Superior temporal gyrus (tissue), 1 donor: ENCODE results near the gene P2RX6.
"Not testable (repeated sequence)": the region's sequence is repeated elsewhere in the genome, so short reads cannot be mapped to it uniquely, and the experiment has no call there.

Experiments used
- DNase-seq: peaks from one replicate; pipeline ENCODE4 v3.0.0-alpha.2; 2016; ENCODE audit errors: extremely low spot score

The P2RX6 gene

DNA sequence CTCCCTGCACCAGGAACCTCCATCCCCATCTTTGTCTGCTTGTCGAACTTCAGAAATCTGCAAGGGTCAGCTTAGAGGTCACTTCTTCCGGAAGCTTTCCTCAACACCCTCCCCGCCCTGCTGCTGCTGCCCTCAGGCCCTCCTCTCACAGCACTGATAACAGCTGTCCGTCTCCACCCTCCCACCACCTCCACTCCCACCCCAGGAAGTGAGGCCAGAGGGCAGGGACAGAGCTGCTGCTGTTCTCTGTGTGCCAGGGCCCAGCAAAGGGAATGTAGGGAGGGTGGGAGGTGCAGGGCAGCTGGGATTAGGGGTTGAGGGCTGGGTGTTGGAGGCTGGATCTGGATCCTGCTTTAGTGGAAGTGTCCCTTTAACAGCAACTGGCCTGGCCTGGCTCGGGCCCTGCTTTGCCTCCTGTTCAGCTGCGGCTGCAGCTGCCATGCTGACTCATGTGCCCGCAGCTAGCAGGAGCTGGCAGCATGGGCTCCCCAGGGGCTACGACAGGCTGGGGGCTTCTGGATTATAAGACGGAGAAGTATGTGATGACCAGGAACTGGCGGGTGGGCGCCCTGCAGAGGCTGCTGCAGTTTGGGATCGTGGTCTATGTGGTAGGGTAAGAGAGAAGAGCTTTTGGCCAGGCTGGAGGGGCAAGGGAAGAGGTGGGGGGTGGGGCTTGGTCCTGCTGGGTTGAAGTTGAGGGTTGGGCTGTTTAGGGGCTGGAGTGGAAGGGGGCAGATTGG, at the start of gene P2RX6:
P2RX6 (plus strand) TSS at position 440 of the 740 bp plus-strand sequence; CDS start at position 450, 10 bp downstream.
- no peak for DNase-seq

DNA sequence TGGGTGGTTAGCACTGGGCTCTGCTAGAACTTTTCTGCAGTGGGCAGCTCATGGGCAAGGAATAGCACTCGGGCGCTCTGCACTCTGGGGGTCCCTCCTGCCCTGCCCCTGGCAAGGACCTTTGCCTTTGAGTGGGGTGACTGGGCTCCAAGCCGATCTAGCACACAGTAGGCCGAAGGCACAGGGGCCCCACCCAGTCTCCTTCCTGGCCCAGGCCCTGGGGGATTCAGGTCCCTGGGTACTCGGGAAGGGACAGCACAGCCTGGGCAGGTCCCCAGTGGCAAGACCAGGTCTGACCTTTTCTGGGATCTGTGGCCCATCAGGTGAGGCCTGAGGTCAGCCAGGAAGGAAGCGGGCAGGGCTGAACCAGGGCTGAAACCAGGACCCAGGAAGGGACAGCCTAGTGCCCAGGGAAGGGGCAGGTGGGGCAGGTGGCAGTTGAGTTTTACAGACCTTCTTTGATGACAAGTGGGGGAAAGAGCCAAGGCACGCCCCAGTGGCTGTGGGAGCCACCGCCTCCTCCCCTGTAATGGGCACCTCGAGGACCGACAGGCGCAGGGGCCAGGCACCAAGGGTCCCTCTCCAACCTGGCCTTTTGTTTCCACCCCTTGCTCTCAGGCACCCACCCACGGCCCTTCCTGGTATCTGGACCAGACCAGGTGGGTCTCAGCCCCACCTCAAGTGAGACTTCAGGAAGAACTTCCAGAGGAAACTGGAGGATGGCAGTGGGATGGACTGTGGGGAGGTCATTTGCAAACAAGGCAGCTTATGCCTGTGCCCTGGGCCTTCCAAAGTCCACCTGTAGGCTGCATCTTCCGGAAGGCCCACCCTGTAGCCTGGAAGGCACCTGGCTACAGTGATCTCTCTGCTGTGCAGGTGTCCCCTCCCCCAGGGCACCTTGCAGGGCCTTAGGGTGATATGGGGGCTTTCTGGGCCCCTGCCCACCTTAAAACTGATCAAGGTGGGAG, 48.8 kb upstream of the P2RX6 start:
- no peak for DNase-seq

DNA sequence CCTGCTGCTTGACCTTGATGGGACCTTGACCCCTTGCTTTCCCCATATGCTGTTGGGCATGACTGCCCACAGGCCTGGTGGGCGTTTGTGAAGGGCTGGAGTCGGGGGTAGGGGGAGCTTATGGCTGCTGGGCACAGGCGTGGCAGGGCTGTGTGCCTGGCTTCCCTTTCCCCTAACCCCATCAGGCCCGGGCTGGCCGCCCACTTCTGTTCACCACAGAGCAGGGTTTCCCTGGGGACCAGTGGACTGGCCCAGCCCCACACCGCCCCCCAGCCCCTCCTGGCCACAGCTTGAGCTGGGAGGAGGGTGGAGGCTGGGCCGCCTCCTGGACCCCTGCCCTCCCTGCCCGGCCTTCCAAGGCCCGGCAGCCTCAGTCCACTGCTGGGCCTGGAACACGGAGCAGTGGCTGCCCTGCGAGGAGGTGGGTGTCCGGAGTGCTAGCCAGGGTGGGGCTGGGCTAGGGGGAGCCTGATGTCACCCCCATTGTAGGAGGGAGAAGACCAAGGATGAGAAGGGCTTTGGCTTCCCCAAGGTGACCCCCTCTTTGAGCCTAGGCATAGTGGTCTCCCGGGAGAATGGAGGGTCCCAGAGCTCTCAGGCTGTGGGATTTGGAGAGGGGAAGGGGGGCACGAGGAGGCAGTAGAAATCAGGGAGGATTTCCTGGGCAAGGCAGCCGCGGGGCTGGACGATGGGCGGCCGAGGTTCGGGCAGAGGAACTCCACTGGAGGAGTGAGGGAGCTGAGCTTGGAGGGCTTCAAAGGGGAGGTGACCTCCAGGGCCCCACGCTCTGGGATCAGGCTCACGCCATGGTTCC, 47.9 kb upstream of the P2RX6 start, which contains the start of gene AIFM3:
AIFM3 (plus strand) TSS at position 373 of the 814 bp plus-strand sequence. CDS start 690 bp downstream, outside the sequence.
- DNase-seq: no peak

DNA sequence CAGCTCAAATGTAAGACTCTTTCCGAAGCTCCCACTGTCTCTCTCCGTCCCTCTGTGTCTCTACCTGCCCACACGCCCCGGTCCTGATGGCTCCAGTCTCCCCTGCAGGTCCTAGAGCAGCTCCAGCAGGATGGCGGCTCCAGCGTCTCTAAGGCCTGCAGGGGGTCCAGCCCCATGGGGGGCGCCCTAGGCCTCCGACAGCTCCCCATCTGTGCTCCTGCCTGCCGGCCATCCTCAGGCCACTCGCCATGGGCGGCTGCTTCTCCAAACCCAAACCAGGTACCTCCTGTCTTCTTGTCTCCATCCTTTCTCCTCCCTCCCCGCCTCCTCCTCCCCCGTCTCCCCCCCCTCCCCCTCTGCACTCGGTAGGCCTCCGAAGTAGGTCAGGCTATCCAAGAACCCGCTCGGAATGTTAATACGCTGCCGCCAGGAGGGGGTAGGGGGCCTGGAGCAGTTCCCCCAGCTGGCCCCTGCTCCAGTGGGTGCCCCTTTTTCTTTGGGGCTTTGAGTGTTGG, 47.2 kb upstream of the P2RX6 start:
- no peak for DNase-seq

DNA sequence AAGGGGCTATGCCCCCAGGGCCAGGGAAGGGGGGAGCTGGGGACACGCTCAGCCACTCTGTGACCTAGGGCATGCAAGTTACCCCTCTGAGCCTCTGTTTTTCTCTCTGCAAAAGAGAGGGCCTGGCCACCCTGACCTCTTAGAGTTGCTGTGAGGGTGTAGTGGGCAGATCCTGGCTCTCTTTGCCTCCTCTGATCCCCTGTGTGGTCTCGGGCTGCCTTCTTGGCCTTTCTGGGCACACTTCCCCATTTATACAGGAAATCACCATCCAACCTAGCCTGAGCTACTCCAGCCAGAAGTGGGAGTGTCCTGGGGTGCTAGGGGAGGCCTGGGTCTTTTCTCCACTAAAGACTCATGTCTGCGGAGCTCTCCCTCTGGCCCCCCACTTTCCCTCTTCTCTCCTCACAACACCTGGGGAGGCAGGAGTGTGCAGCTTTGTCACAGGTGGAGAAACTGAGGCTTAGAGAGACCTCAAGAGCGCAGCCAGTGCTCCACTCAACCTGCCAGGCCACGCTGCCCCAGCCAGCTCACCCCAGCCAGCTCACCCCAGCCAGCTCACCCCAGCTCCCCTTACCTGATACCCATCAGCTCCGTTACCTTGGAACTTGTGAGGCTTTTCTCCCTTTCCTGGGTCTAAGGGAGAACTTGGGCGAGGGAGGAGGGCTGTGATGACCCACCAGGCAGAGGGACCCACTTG, 46.5 kb upstream of the P2RX6 start:
- no peak for DNase-seq

DNA sequence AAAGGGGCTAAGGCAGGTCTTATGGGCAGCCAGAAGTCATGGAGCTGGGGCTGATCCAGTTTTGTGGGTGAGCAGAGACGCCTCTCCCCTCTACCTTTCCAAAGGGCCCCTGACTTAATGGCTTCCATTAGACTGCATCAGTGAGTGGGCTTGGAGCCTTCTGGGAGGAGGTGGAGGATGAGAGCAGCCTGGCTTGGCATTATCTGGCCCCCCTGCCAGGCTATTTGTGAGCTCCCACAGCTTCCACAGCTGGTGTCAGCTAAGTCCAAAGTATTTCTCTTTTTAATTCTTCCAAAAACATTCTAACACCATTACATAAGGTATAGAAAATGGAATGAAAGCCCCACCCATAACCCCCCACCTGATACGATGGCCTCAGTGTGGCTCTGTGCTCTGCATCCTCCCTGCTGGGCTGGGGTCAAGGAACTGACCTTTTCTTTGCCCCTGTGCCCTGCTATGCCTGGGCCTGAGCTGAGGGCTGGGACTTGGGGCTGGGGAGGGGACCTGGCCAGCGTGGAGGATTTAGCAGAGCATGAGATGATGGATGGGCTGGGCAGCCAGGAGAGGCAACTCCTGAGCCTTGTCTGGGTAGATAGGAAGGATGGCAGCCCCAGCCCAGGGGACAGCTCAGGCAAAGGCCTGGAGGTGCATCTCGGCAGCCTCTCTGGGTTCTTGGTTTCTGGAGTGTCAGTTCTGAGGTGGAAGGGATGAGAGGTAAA, 43.9 kb upstream of the P2RX6 start:
- DNase-seq: no peak

DNA sequence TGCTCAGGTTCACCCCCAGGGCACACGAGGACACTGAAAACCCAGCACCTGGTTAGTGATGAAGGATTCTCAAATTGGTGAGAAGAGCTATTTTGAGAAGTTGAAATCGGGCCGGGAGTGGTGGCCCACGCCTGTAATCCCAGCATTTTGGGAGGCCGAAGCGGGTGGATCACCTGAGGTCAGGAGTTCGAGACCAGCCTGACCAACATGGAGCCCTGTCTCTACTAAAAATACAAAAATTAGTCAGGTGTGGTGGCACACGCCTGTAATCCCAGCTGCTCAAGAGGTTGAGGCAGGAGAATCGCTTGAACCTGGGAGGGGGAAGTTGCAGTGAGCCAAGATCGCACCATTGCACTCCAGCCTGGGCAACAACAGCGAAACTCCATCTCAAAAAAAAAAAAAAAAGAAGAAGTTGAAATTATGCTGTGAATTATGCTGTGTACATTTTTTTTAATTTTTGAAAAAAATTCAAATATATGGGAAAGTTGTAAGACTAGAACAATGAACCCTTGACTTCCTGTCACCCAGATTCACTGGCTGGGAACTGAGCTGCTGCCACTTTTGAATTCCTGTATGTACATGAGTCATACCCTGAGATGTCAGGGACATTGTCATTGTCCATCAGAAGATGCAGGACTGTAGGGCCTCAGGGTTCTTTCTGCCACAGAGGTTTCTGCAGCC, 42.8 kb upstream of the P2RX6 start:
- DNase-seq: not testable (repeated sequence)

DNA sequence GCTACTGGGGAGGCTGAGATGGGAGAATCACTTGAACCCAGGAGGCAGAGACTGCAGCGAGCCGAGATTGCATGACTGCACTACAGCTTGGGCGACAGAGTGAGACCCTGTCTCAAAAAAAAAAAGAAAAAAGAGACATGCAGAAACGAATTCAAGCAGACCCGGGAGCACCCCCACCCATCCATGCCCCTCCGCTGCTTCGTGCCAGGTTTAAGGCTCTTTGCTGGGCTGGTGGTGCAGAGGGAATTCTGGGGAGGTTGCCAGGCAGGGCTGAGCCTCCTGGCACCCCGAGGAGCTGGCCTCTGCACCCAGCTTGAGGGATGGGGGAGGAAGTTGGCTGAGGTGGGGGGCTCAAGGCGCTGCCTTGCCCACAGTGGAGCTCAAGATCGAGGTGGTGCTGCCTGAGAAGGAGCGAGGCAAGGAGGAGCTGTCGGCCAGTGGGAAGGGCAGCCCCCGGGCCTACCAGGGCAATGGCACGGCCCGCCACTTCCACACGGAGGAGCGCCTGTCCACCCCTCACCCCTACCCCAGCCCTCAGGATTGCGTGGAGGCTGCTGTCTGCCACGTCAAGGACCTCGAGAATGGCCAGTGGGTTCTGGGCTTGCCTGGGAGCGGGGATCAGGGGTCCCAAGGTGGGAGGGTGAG, 41.9 kb upstream of the P2RX6 start:
- DNase-seq: no peak

DNA sequence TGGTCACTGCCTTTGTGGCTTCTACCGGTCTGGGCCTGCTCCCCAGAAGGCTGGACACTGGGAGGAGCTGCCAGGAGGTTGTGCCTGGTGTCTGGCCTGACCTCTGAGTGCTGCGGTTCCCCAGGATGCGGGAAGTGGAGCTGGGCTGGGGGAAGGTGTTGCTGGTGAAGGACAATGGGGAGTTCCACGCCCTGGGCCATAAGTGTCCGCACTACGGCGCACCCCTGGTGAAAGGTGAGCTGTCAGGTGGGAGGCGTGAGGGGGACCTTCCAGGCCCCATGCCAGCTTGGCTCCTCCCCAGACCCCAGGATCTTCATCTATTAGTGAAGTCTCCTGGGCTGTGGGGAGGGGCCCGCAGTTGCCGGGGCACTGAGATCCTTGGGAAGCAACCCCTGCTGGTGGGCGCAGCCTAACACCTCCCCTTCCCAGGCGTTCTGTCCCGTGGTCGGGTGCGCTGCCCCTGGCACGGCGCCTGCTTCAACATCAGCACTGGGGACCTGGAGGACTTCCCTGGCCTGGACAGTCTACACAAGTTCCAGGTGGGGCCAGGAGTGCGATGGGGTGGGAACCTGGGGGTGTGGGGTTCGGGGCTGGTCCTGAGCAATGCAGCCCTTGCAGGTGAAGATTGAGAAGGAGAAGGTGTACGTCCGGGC, 41.2 kb upstream of the P2RX6 start:
- no peak for DNase-seq

DNA sequence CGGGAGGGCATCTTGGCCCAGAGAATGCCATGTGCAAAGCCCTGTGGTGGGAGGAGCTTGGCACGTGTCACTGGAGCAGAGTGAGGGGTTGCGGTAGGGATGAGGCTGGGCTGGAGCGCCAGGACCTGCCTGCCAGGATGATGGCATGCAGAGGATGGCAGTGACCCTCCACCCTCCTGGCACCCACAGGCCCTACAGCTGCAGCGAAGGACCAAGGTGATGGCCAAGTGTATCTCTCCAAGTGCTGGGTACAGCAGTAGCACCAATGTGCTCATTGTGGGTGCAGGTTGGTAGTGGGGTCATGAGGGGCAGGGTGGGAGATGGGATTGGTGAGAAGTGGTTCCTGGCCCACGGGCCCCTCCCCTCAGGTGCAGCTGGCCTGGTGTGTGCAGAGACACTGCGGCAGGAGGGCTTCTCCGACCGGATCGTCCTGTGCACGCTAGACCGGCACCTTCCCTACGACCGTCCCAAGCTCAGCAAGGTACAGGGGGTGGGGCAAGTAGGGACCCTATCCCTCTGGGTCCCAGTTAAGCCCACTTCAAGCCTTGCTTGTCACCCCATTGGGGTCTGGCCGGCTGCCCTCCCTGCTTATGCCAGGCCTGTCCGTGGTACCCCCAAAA, 40.5 kb upstream of the P2RX6 start:
- DNase-seq: no peak

DNA sequence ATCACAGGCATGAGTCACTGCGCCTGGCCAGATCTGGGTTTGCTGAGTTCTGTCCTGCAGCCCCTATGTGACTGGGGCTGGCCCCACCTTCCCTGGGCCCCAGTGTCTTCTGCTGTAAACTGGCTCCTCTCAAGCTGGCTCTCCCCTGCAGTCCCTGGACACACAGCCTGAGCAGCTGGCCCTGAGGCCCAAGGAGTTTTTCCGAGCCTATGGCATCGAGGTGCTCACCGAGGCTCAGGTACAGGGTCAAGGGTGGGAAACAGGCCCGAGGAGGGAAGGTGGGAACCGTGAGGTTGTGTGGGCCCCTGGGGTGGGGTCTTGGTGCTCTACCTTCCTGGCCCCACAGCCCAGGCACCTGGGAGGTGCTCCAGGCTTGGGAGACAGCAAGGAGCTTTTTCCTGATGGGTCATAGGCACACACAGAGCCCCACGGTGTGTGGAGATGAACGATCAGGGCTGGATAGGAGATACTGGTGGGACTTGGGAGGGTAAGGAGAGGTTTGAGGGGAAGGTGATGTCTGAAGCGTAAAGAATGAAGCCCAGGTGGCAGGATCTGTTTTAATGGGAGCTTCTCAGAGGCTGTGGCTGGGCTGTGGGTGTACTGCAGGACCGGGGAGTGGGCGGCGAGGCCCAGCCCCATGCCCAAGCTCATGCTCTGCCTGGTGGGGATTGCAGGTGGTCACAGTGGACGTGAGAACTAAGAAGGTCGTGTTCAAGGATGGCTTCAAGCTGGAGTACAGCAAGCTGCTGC, 39.2 kb upstream of the P2RX6 start:
- DNase-seq: no peak

DNA sequence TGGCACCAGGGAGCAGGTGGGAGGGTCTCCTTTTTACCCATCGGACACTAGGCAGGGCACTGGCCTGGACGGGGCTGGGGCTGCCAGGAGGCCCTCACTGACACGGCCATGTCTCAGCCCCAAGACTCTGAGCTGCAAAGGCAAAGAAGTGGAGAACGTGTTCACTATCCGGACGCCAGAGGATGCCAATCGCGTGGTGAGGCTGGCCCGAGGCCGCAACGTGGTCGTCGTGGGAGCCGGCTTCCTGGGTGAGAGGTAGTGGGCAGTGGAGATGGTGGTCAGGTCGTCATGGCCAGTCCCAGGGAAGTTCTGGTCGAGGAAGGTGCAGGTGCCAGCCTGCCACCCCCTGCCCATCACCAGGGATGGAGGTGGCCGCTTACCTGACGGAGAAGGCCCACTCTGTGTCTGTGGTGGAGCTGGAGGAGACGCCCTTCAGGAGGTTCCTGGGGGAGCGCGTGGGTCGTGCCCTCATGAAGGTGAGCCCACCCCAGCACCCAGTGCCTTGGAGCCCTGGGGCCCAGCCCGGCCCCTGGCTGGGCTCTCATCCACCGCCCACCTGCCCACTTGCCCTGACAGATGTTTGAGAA, 38.6 kb upstream of the P2RX6 start:
- no peak for DNase-seq

DNA sequence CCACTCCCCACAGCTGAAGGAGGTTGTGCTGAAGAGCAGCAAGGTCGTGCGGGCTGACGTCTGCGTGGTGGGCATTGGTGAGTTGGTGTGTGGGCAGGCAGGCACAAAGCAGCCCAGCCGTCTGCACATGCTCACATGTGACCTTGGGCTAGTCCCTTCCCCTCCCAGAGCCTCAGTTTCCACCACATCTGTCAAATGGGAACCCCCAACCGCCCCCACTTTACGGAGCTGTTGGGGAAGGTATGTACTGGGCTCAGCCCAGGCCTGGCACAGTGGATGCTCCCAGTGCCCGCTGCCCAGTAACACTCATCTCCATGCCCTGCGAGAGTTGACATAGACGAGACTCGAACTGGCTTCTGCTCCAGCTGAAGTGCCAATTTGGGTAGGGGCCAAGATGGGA, 37.9 kb upstream of the P2RX6 start:
- DNase-seq: no peak

DNA sequence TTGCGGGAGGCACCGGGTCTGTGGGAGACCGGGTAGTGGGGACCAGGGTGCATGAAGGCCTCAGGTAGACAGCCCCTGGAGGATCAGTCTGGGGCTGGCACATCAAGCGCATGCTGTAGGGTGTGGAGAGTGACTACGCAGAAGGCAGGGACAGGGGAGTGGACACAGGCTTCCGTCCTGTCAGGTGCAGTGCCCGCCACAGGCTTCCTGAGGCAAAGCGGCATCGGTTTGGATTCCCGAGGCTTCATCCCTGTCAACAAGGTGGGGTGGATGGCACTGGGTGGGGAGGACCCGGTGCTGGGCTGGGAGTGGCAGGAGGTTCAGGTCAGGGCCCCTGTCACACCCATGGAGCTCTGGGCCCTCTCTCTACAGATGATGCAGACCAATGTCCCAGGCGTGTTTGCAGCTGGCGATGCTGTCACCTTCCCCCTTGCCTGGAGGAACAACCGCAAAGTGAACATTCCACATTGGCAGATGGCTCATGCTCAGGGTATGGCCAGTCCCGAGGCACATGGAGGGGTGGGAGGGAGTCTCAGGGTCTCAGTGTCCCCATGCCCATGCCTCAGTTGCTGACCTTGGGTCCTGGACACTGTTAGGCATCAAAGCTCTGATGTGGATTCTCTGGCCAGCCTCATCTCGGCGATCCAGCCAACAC, 37.3 kb upstream of the P2RX6 start:
- no peak for DNase-seq

DNA sequence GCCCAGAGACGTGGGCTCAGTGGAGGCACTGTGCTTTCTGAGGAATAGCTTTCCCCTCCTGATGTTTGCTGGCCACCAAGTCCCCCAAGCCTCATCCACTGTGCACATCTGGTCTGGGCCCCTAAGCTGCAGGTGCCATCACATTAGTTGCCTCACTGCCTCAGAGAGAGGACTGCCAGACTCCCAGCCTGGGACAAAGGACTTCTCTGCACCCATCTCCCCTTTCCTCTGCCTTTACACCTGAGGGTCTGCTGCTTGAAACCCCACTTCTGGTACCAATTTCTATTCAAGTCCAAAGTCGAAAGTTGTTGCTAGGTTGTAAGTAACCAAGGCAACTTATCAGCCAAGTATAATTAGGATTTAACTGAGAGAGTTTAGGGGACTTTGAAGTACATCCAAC, 36.5 kb upstream of the P2RX6 start:
- DNase-seq: no peak

DNA sequence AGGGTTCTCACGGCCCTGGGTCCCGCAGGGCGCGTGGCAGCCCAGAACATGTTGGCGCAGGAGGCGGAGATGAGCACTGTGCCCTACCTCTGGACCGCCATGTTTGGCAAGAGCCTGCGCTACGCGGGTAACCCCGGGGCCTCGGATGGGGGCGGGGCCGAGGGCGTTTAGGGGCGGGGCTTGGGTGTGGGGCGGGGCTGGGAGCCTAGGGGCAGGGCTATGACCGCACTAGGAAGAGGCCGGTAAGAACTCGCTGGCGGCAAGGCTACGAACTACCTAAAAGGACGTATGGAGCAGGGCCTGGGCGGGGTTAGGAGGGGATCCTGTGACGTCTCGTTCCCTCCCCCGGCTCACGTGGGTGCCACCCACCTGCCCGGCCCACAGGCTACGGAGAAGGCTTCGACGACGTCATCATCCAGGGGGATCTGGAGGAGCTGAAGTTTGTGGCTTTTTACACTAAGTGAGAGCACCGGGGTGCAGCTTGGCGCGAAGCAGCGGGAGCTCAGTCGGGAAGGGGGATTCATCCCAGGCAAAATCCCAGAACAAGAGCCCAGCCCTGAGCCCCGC, 35.6 kb upstream of the P2RX6 start:
- DNase-seq: no peak
